Stomach (tissue), 4 donors: ENCODE results near the gene SLC33A1.

ENCODE experiments used
- EP300 ChIP-seq: sonication (generic); formaldehyde crosslinking; IDR thresholded peaks from one replicate; pipeline ENCODE4 v1.6.1; 2017; ENCODE audit warnings: antibody characterized with exemption
- TF ChIP-seq, protein P1 (sequence below), 7 experiments: fragments of 450-650 bp in 4 of 7; fragments of 200-600 bp in 3 of 7; sonication (generic) in 3 of 7; IDR thresholded peaks; one replicate each; pipeline ENCODE4 v1.5.1; 2016 to 2019; ENCODE audit warnings: antibody characterized with exemption in 7 of 7, control low read depth in 2 of 7, mild to moderate bottlenecking in 1 of 7

DNA sequence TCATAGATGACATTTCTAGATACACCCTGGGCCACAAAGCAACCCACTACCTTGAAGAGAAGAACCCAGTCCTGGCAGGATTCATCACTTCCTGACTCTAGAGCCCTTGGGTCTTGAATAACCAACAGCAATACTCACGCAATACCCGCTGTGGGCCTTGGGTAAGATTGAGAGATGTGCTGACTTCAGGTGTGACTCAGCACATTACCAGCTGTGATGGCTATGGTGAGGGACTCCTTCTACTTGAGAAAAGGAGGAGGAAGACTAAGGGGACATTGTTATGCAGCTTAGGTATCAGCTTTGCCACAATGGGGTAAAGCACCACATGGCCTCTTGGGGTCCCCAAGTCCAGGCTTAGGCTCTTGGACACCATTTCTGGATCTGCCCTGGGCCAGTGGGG is 63.0 kb downstream of the SLC33A1 start:
- no peak for TF ChIP-seq EP300
- TF ChIP-seq, protein P1, sequence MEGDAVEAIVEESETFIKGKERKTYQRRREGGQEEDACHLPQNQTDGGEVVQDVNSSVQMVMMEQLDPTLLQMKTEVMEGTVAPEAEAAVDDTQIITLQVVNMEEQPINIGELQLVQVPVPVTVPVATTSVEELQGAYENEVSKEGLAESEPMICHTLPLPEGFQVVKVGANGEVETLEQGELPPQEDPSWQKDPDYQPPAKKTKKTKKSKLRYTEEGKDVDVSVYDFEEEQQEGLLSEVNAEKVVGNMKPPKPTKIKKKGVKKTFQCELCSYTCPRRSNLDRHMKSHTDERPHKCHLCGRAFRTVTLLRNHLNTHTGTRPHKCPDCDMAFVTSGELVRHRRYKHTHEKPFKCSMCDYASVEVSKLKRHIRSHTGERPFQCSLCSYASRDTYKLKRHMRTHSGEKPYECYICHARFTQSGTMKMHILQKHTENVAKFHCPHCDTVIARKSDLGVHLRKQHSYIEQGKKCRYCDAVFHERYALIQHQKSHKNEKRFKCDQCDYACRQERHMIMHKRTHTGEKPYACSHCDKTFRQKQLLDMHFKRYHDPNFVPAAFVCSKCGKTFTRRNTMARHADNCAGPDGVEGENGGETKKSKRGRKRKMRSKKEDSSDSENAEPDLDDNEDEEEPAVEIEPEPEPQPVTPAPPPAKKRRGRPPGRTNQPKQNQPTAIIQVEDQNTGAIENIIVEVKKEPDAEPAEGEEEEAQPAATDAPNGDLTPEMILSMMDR (IDR thresholded peaks at IDR 0.05), result no peak
